RCC 7860 (cell line): ENCODE data around the gene ARL17A.
"Not testable (repeated sequence)": the region's sequence is repeated elsewhere in the genome, so short reads cannot be mapped to it uniquely, and the experiment has no call there.

ENCODE experiments used
- DNase-seq: peaks from one replicate; pipeline ENCODE4 v3.0.0-alpha.2; 2015; ENCODE audit warnings: low spot score
- FAIRE-seq: peaks from 2 replicates; lab custom pipeline; 2012; peaks lifted over from hg19 to GRCh38; lab: Jason Lieb, UNC

Gene ARL17A

GRCh38 chr17:46560048-46560447 lies 19.4 kb downstream of the ARL17A start:
- not testable (repeated sequence) for FAIRE-seq, DNase-seq

GRCh38 chr17:46559155-46559554 lies 20.3 kb downstream of the ARL17A start:
- not testable (repeated sequence) for FAIRE-seq, DNase-seq

GRCh38 chr17:46548607-46549006 lies 30.9 kb downstream of the ARL17A start:
- FAIRE-seq, DNase-seq: not testable (repeated sequence)

- not testable (repeated sequence) for DNase-seq, FAIRE-seq
Measured at GRCh38 chr17:46534716-46535115, 44.8 kb downstream of the ARL17A start.

GRCh38 chr17:46512168-46512567 lies 67.3 kb downstream of the ARL17A start, which contains the start of gene LRRC37A2:
TSS of gene LRRC37A2 (plus strand) at chr17:46512468. CDS start at chr17:46512713, 245 bp downstream.
- DNase-seq, FAIRE-seq: not testable (repeated sequence)

GRCh38 chr17:46505896-46506295 lies 73.6 kb downstream of the ARL17A start:
- not testable (repeated sequence) for FAIRE-seq, DNase-seq

GRCh38 chr17:46499437-46500139 lies 79.9 kb downstream of the ARL17A start:
- not testable (repeated sequence) for DNase-seq, FAIRE-seq

- FAIRE-seq, DNase-seq: not testable (repeated sequence)
Measured at GRCh38 chr17:46492021-46492420, 87.5 kb downstream of the ARL17A start.

GRCh38 chr17:46481310-46481709 lies 98.2 kb downstream of the ARL17A start:
- FAIRE-seq: not testable (repeated sequence)

GRCh38 chr17:46478823-46479222 lies 100.7 kb downstream of the ARL17A start:
- not testable (repeated sequence) for FAIRE-seq, DNase-seq

More at GRCh38 chr17:46481310-46481709, 98.2 kb downstream of the ARL17A start:
- DNase-seq: not testable (repeated sequence)

- not testable (repeated sequence) for DNase-seq
Measured at GRCh38 chr17:46475583-46475982, 103.9 kb downstream of the ARL17A start.

GRCh38 chr17:46474489-46474888 lies 105.0 kb downstream of the ARL17A start:
- FAIRE-seq, DNase-seq: not testable (repeated sequence)

More at GRCh38 chr17:46475583-46475982, 103.9 kb downstream of the ARL17A start:
- not testable (repeated sequence) for FAIRE-seq

GRCh38 chr17:46467618-46468017 lies 111.9 kb downstream of the ARL17A start:
- not testable (repeated sequence) for FAIRE-seq, DNase-seq
